NCI-H510A (cell line): Measurements from ENCODE around the gene PARD3.

ENCODE experiments used
- DNase-seq: peaks from one replicate; lab custom pipeline; 2025; lab: John Stamatoyannopoulos, UW

The PARD3 gene

GRCh38 chr10:34340934-34341333 lies 474.2 kb downstream of the PARD3 start:
- no peak for DNase-seq

- no peak for DNase-seq
These were observed 475.1 kb downstream of the PARD3 start for GRCh38 chr10:34339816-34340553.

- no peak for DNase-seq
These were observed 477.2 kb downstream of the PARD3 start for GRCh38 chr10:34337917-34338316.

- no peak for DNase-seq
These were observed 479.0 kb downstream of the PARD3 start for GRCh38 chr10:34335960-34336690.

GRCh38 chr10:34334908-34335307 lies 480.2 kb downstream of the PARD3 start:
- no peak for DNase-seq

- DNase-seq = no peak
These were observed 481.6 kb downstream of the PARD3 start for GRCh38 chr10:34333513-34333912.

- DNase-seq = no peak
These were observed 487.9 kb downstream of the PARD3 start for GRCh38 chr10:34327184-34327583.

GRCh38 chr10:34323192-34323591 lies 491.9 kb downstream of the PARD3 start:
- DNase-seq = no peak

GRCh38 chr10:34320265-34320664 lies 494.8 kb downstream of the PARD3 start:
- DNase-seq = no peak

GRCh38 chr10:34319197-34319846 lies 495.8 kb downstream of the PARD3 start:
- peak; percentile 75 for DNase-seq

GRCh38 chr10:34316154-34316553 lies 498.9 kb downstream of the PARD3 start:
- DNase-seq = no peak

- no peak for DNase-seq
These were observed 500.6 kb downstream of the PARD3 start for GRCh38 chr10:34314457-34314856.

- no peak for DNase-seq
These were observed 501.2 kb downstream of the PARD3 start for GRCh38 chr10:34313888-34314287.

- DNase-seq = no peak
These were observed 501.7 kb downstream of the PARD3 start for GRCh38 chr10:34313353-34313752.

GRCh38 chr10:34311679-34312078 lies 503.4 kb downstream of the PARD3 start:
- DNase-seq = no peak

GRCh38 chr10:34310234-34310633 lies 504.9 kb downstream of the PARD3 start:
- no peak for DNase-seq

- peak; percentile 18 for DNase-seq
These were observed 509.9 kb downstream of the PARD3 start for GRCh38 chr10:34305189-34305588.

- DNase-seq = no peak
These were observed 512.1 kb downstream of the PARD3 start for GRCh38 chr10:34303022-34303421.

GRCh38 chr10:34299105-34299611 lies 515.9 kb downstream of the PARD3 start:
- no peak for DNase-seq

GRCh38 chr10:34298346-34298818 lies 516.7 kb downstream of the PARD3 start:
- peak; percentile 17 for DNase-seq

GRCh38 chr10:34297541-34298345 lies 517.4 kb downstream of the PARD3 start:
- DNase-seq = peak; percentile 13

- no peak for DNase-seq
These were observed 520.0 kb downstream of the PARD3 start for GRCh38 chr10:34295142-34295548.
